GM12801 (cell line): ENCODE results near the gene ZIC4.

Source experiments
- TF ChIP-seq, protein P1 (sequence below): IDR thresholded peaks from one replicate; pipeline ENCODE4 v1.5.1; 2011; ENCODE audit warnings: control low read depth; ENCODE audit not compliant: insufficient read length; ENCODE audit errors: extremely low read depth

Gene ZIC4

GRCh38 chr3:147395899-147396711 is 10.2 kb downstream of the ZIC4 start:
- TF ChIP-seq, protein P1, sequence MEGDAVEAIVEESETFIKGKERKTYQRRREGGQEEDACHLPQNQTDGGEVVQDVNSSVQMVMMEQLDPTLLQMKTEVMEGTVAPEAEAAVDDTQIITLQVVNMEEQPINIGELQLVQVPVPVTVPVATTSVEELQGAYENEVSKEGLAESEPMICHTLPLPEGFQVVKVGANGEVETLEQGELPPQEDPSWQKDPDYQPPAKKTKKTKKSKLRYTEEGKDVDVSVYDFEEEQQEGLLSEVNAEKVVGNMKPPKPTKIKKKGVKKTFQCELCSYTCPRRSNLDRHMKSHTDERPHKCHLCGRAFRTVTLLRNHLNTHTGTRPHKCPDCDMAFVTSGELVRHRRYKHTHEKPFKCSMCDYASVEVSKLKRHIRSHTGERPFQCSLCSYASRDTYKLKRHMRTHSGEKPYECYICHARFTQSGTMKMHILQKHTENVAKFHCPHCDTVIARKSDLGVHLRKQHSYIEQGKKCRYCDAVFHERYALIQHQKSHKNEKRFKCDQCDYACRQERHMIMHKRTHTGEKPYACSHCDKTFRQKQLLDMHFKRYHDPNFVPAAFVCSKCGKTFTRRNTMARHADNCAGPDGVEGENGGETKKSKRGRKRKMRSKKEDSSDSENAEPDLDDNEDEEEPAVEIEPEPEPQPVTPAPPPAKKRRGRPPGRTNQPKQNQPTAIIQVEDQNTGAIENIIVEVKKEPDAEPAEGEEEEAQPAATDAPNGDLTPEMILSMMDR = no peak

- TF ChIP-seq, protein P1 = no peak
These were observed 11.5 kb downstream of the ZIC4 start for GRCh38 chr3:147394884-147395225.

GRCh38 chr3:147393943-147394883 is 12.1 kb downstream of the ZIC4 start:
- TF ChIP-seq, protein P1 = no peak

- TF ChIP-seq, protein P1 = no peak
These were observed 12.9 kb downstream of the ZIC4 start for GRCh38 chr3:147393261-147393942.

DNA sequence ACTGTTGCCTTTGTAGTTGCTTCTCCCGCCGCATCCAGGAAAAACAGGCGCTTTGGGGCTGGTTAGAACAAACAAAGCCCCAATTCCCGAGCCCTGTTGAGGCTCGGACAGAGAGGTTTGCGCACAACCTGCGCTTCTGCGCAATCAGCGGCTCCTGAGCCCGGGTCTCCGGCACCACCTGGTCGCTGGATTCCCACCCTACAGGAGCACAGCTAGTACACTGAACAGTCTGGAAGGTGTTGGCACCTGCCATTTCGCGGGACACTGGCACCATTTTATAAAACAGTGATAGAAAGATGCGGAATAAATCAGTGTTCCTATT is 13.8 kb downstream of the ZIC4 start:
- TF ChIP-seq, protein P1 = no peak

GRCh38 chr3:147391781-147392624 is 14.3 kb downstream of the ZIC4 start:
- TF ChIP-seq, protein P1 = no peak
